NK-92 (cell line): ENCODE results near the gene ARID4B.
"Not testable (repeated sequence)": the region's sequence is repeated elsewhere in the genome, so short reads cannot be mapped to it uniquely, and the experiment has no call there.

ENCODE experiments used
- DNase-seq: peaks from one replicate; lab custom pipeline; 2025; ENCODE audit not compliant: unreplicated experiment; lab: John Stamatoyannopoulos, UW

ARID4B gene

GRCh38 chr1:235238558-235238957, 89.4 kb downstream of the ARID4B start:
- no peak for DNase-seq

GRCh38 chr1:235236128-235236527, 91.9 kb downstream of the ARID4B start:
- DNase-seq, result no peak

- no peak for DNase-seq
Measured at GRCh38 chr1:235229868-235230267, 98.1 kb downstream of the ARID4B start.

- DNase-seq, result no peak
Measured at GRCh38 chr1:235227414-235227813, 100.6 kb downstream of the ARID4B start.

GRCh38 chr1:235226933-235227332, 101.0 kb downstream of the ARID4B start:
- no peak for DNase-seq

GRCh38 chr1:235225299-235225698, 102.7 kb downstream of the ARID4B start:
- no peak for DNase-seq

GRCh38 chr1:235221653-235222375, 106.2 kb downstream of the ARID4B start:
- DNase-seq, result no peak

GRCh38 chr1:235215453-235215852, 112.5 kb downstream of the ARID4B start:
- no peak for DNase-seq

- DNase-seq, result not testable (repeated sequence)
Measured at GRCh38 chr1:235214962-235215361, 113.0 kb downstream of the ARID4B start.

- no peak for DNase-seq
Measured at GRCh38 chr1:235213752-235214151, 114.2 kb downstream of the ARID4B start.

GRCh38 chr1:235211517-235211916, 116.5 kb downstream of the ARID4B start:
- no peak for DNase-seq

GRCh38 chr1:235207209-235207565, 120.8 kb downstream of the ARID4B start:
- DNase-seq, result no peak

- no peak for DNase-seq
Measured at GRCh38 chr1:235206533-235207208, 121.3 kb downstream of the ARID4B start.

GRCh38 chr1:235205687-235206086, 122.3 kb downstream of the ARID4B start:
- no peak for DNase-seq

GRCh38 chr1:235203428-235203827, 124.6 kb downstream of the ARID4B start:
- no peak for DNase-seq

- not testable (repeated sequence) for DNase-seq
Measured at GRCh38 chr1:235202447-235202846, 125.5 kb downstream of the ARID4B start.

GRCh38 chr1:235199441-235199840, 128.5 kb downstream of the ARID4B start:
- no peak for DNase-seq

- DNase-seq, result no peak
Measured at GRCh38 chr1:235190431-235190830, 137.5 kb downstream of the ARID4B start.

- no peak for DNase-seq
Measured at GRCh38 chr1:235187316-235187715, 140.7 kb downstream of the ARID4B start.

GRCh38 chr1:235181561-235182245, 146.3 kb downstream of the ARID4B start:
- no peak for DNase-seq

GRCh38 chr1:235180916-235181460, 147.0 kb downstream of the ARID4B start:
- DNase-seq, result no peak

GRCh38 chr1:235176486-235176885, 151.5 kb downstream of the ARID4B start:
- DNase-seq, result no peak
